ENCODE measurements around the gene RAB40C. TPM values are rescaled to one million over a fixed set of nuclear protein-coding genes. Genes with fewer than 3 reads are reported as not detected.

The RAB40C gene
- total RNA-seq, 6 donors from 2014 or later = 40.5 to 101 (median 61.5) TPM

DNA sequence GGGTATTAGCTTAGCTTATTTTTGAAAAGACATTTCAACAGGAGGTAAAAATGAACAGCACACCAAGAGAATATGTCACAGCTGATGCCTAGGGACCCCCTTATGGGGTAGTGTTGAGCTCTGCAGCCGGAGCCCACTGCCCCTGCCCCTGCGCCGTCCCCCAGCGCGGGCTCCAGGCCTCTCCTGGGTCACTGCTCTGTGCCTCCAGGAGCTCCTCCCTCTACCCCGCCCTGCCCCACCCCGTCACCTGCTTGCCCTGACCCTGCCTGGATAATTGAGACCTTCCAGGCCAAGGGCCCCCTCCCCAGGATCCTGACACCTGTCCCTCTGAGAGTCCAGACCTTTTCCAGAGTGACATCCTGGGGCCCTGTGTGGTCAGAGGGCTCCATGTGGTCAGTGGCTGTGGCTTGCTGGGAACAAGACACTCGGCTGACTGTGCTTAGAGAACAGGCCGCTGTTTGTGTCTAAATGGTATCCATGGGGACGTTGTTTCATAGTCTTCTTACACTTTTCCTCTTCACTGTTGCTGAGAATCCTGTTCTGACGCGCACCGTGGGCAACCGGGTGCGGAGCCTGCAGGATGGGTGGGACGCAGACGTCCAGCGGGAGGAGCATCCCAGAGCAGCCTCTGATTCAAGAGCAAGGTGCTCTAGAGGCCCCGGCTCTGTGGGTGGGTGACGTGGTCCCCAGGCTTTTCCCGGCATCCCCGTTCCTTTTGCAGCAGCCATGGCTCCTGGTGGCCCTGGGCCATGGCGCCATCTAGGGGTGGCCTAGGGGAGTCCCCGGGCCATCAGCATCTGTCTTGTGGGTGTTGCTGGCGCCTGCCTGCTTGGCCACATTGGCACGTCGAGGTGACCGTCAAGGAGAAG is 20.9 kb downstream of the RAB40C start:
- 76 to 82% methylated on average over 22 to 23 of the region's 28 CpGs for WGBS, 2 donors
- peak in 1 of 2 donors; percentile 75 for DNase-seq
- TF ChIP-seq, protein P1, sequence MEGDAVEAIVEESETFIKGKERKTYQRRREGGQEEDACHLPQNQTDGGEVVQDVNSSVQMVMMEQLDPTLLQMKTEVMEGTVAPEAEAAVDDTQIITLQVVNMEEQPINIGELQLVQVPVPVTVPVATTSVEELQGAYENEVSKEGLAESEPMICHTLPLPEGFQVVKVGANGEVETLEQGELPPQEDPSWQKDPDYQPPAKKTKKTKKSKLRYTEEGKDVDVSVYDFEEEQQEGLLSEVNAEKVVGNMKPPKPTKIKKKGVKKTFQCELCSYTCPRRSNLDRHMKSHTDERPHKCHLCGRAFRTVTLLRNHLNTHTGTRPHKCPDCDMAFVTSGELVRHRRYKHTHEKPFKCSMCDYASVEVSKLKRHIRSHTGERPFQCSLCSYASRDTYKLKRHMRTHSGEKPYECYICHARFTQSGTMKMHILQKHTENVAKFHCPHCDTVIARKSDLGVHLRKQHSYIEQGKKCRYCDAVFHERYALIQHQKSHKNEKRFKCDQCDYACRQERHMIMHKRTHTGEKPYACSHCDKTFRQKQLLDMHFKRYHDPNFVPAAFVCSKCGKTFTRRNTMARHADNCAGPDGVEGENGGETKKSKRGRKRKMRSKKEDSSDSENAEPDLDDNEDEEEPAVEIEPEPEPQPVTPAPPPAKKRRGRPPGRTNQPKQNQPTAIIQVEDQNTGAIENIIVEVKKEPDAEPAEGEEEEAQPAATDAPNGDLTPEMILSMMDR (IDR thresholded peaks at IDR 0.05) = peak; percentile 65 to 85 (median 79)
- no peak for TF ChIP-seq EP300 (IDR thresholded peaks at IDR 0.05)
- peak; percentile 88 to 92 for ATAC-seq (ENCODE audit: low FRiP score in 2 of 2)
- Histone ChIP-seq H3K4me1 (peaks cover 0 to 17% (median 8%) of the 10 kb centered on the region in 4 donors), H3K36me3 (no peaks in the 10 kb centered on the region), H3K27ac (peak overlapping the region in 1 of 4 donors; percentile 42), H3K4me3 (no peak overlapping the region), H3K9me3 (no peaks in the 10 kb centered on the region), H3K27me3 (no peaks in the 10 kb centered on the region)

DNA sequence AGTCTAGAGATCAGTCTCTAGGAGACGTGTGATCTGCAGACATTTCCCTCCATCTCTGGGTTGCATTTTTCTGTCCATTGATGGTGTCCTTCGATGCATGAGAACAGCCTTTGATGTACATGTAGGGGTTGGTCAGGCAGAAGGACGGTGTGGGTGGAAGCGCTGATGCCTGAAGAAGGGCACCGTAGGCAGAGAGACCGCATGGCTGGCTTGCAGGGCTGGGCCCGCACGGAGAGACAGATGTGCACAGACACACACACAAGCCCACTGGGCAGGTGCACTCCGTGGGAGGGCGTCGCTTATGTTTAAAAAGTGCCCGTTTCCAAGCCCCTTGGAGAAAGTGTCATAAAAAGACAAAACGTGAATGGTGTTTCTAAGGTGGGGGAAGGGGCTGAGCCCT is 25.3 kb downstream of the RAB40C start:
- WGBS, 2 donors = 94% methylated on average over 13 of the region's 13 CpGs
- no peak for ATAC-seq (ENCODE audit: low FRiP score in 2 of 2)
- H3K9me3 ChIP-seq = no peaks in the 10 kb centered on the region
- H3K27ac ChIP-seq = peak overlapping the region in 1 of 4 donors; percentile 90
- H3K4me3 ChIP-seq = no peak overlapping the region
- TF ChIP-seq EP300 (IDR thresholded peaks at IDR 0.05) (no peak), POLR2AphosphoS5 (IDR thresholded peaks at IDR 0.05) (no peak), POLR2A (IDR thresholded peaks at IDR 0.05) (no peak)
- TF ChIP-seq, protein P1 (IDR thresholded peaks at IDR 0.05) = no peak
- no peak for DNase-seq
- H3K27me3 ChIP-seq = no peaks in the 10 kb centered on the region
- H3K36me3 ChIP-seq = peaks cover 0 to 9% (median 1%) of the 10 kb centered on the region in 4 donors
- peaks cover 6 to 29% (median 21%) of the 10 kb centered on the region in 4 donors for H3K4me1 ChIP-seq

DNA sequence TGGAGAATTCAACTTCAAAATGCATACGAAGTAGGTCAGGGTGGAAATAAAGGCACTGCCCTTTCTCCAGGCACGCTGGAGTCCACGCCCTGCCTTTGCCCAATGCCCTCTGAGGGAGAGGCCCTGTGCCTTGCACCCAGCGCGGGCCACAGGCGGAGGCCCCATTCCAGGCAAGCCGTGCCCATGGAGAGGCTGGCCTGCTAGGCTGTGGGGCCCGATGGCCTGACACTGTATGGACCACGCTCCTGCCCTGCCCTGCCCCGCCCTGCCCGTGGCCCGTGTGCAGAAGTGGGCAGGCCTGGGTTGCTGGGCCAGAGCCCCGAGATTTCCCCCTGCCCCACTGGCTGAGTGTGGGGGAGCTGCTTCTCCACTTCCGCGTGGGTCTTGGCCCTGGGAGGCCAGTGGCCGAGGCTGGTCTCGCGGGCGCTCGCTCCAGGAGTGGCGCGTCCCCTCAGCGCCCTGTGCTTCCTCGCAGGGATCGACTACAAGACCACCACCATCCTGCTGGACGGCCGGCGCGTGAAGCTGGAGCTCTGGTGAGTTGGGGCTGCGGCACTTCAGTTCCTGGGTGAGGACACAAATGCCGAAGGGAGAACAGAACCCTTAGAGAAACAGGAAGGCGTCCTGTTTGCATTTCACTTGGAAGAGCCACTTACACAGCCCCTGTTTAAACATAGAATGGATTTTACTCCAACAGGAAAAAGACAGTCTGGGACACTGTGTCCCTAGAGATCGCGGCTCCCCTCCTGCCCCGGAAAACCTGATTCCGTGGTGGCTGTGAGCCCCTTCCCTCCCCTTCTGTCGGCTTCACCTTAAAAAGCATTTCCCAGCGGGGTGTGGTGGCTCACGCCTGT is 27.1 kb downstream of the RAB40C start:
- H3K9me3 ChIP-seq = no peaks in the 10 kb centered on the region
- peak overlapping the region; percentile 68 to 94 (median 87) for H3K27ac ChIP-seq
- TF ChIP-seq EP300 (IDR thresholded peaks at IDR 0.05) (peak in 2 of 4 donors; percentile 67 to 74), POLR2A (IDR thresholded peaks at IDR 0.05) (peak in 2 of 4 donors; percentile 68 to 70), POLR2AphosphoS5 (IDR thresholded peaks at IDR 0.05) (peak in 1 of 2 donors; percentile 7)
- TF ChIP-seq, protein P1 (IDR thresholded peaks at IDR 0.05) = no peak
- DNase-seq = peak; percentile 81 to 87
- peaks cover 0 to 31% (median 26%) of the 10 kb centered on the region in 4 donors for H3K4me1 ChIP-seq
- H3K4me3 ChIP-seq = peak overlapping the region in 3 of 4 donors; percentile 19 to 38 (median 36)
- WGBS, 2 donors = 68 to 76% methylated on average over 22 to 30 of the region's 39 CpGs
- ATAC-seq (ENCODE audit: low FRiP score in 2 of 2) = peak; percentile 80 to 95
- peaks cover 0 to 9% (median 1%) of the 10 kb centered on the region in 4 donors for H3K36me3 ChIP-seq
- H3K27me3 ChIP-seq = no peaks in the 10 kb centered on the region

- peaks cover 0 to 9% (median 1%) of the 10 kb centered on the region in 4 donors for H3K36me3 ChIP-seq
- ATAC-seq (ENCODE audit: low FRiP score in 2 of 2) (peak in 1 of 2 donors; percentile 38), DNase-seq (peak; percentile 79 to 86)
- H3K27me3 ChIP-seq = no peaks in the 10 kb centered on the region
- TF ChIP-seq POLR2AphosphoS5 (IDR thresholded peaks at IDR 0.05) (no peak), POLR2A (IDR thresholded peaks at IDR 0.05) (no peak), EP300 (IDR thresholded peaks at IDR 0.05) (no peak)
- TF ChIP-seq, protein P1 (IDR thresholded peaks at IDR 0.05) = no peak
- H3K9me3 ChIP-seq = no peaks in the 10 kb centered on the region
- peak overlapping the region in 3 of 4 donors; percentile 15 to 38 (median 36) for H3K4me3 ChIP-seq
- peaks cover 0 to 38% (median 31%) of the 10 kb centered on the region in 4 donors for H3K4me1 ChIP-seq
- peak overlapping the region; percentile 68 to 94 (median 87) for H3K27ac ChIP-seq
- 63 to 72% methylated on average over 14 to 15 of the region's 16 CpGs for WGBS, 2 donors
These were observed 28.0 kb downstream of the RAB40C start for GRCh38 chr16:617855-618254.
